Spleen (tissue), 11 donors: ENCODE measurements around the gene SOX5. TPM values are rescaled to one million over a fixed set of nuclear protein-coding genes. Genes with fewer than 3 reads are reported as not detected.

Experiments
- DNase-seq: peaks from one replicate; pipeline ENCODE4 v3.0.0-alpha.2; 2020
- H3K27ac ChIP-seq, 8 donors: fragments of 200-600 bp; sonication (generic) in 7 of 8; 1 replicate in 4 of 8; 2 replicates in 4 of 8; pipeline versions ENCODE4 v1.5.0 to v1.8.0; 2016 to 2021; ENCODE audit warnings: inconsistent platforms in 4 of 8, mild to moderate bottlenecking in 4 of 8, moderate library complexity in 1 of 8
- H3K27me3 ChIP-seq, 7 donors: fragments of 200-600 bp; sonication (generic) in 6 of 7; replicated peaks in 1 of 7; 1 replicate in 4 of 7; 2 replicates in 3 of 7; pipeline versions ENCODE4 v1.5.0 to v1.8.0; 2016 to 2021; ENCODE audit warnings: inconsistent platforms in 3 of 7, mild to moderate bottlenecking in 1 of 7
- H3K36me3 ChIP-seq, 6 donors: fragments of 200-600 bp; sonication (generic) in 5 of 6; 1 replicate in 4 of 6; 2 replicates in 2 of 6; pipeline versions ENCODE4 v1.5.0 to v1.8.0; 2016 to 2021; ENCODE audit warnings: inconsistent platforms in 2 of 6
- H3K4me1 ChIP-seq, 6 donors: fragments of 200-600 bp; sonication (generic) in 5 of 6; 1 replicate in 3 of 6; 2 replicates in 3 of 6; pipeline versions ENCODE4 v1.5.0 to v1.8.0; 2016 to 2021; ENCODE audit warnings: inconsistent platforms in 3 of 6
- H3K4me3 ChIP-seq, 8 donors: fragments of 200-600 bp; sonication (generic) in 7 of 8; 1 replicate in 4 of 8; 2 replicates in 4 of 8; pipeline versions ENCODE4 v1.5.0 to v1.8.0; 2016 to 2021; ENCODE audit warnings: inconsistent platforms in 4 of 8, mild to moderate bottlenecking in 4 of 8, moderate library complexity in 2 of 8
- H3K9me3 ChIP-seq, 8 donors: fragments of 200-600 bp; sonication (generic) in 7 of 8; 1 replicate in 4 of 8; 2 replicates in 4 of 8; pipeline versions ENCODE4 v1.5.0 to v1.8.0; 2016 to 2021; ENCODE audit warnings: inconsistent platforms in 4 of 8
- POLR2A ChIP-seq, 3 donors: fragments of 450-650 bp; IDR thresholded peaks; one replicate each; pipeline ENCODE4 v1.5.1; 2017; ENCODE audit warnings: antibody characterized with exemption in 3 of 3, mild to moderate bottlenecking in 1 of 3
- POLR2AphosphoS5 ChIP-seq, 3 donors: sonication (generic); formaldehyde crosslinking; IDR thresholded peaks; one replicate each; pipeline ENCODE4 v1.5.1; 2017; ENCODE audit warnings: antibody characterized with exemption in 3 of 3
- WGBS, 5 donors: extraction: QIAGEN DNeasy Blood & Tissue Kit in 3 of 5; methylation state at CpG; one replicate each; pipeline versions ENCODE4 v1.1.5 to v1.1.7; 2013 to 2018; 5-methylcytosine and 5-hydroxymethylcytosine counted together
- intact Hi-C: fragments of 100-400 bp; cut with DNase I; formaldehyde crosslinking; loops from one replicate; pipeline ENCODE4 v1.15.0; 2023; ENCODE audit warnings: low total_unique reads
- polyA plus RNA-seq, 3 donors: library from polyadenylated mRNA; stranded (reverse); fragments of 200-250 nt; gene quantifications; one replicate each; pipeline ENCODE4 v1.2.1, GENCODE V29; 2013
- total RNA-seq, 7 donors: library from RNA; depleted of rRNA in 3 of 7; stranded (reverse); fragments of >200 nt in 3 of 7; fragmentation: NEBNext Ultra II Directional in 4 of 7; extraction: Animal tissue kit (Norgen Biotek cat#: 25700) in 4 of 7; gene quantifications; one replicate each; pipeline versions ENCODE4 v1.1.0 to v1.2.1, GENCODE V29; 2016 to 2021
- TF ChIP-seq, protein P1 (sequence below), 11 experiments: fragments of 200-600 bp in 7 of 11; fragments of 450-650 bp in 4 of 11; sonication (generic) in 4 of 11; IDR thresholded peaks in 8 of 11; conservative IDR thresholded peaks in 3 of 11; 1 replicate in 7 of 11; 2 replicates in 4 of 11; pipeline versions ENCODE4 v1.4.0 to v1.8.0; 2016 to 2021; ENCODE audit warnings: antibody characterized with exemption in 11 of 11, inconsistent platforms in 4 of 11, mild to moderate bottlenecking in 1 of 11
- donor health status: healthy with polysubstance abuse.
- donor health status: DM: no; HTN: no; CAD: no; lungs with moderate emphysema.
- donor health status: DM: no; HTN: no; CAD: no.
- donor health status: Bipolar disorder and iron deficiency.
- donor health status: healthy.
- donor health status: DM: no; HTN: no; CAD: no.
- donor health status: DM: yes; HTN: yes; CAD: no.

The SOX5 gene
- total and polyA plus RNA-seq, 10 donors: 0.20 to 21.3 (median 8.7) TPM

DNA sequence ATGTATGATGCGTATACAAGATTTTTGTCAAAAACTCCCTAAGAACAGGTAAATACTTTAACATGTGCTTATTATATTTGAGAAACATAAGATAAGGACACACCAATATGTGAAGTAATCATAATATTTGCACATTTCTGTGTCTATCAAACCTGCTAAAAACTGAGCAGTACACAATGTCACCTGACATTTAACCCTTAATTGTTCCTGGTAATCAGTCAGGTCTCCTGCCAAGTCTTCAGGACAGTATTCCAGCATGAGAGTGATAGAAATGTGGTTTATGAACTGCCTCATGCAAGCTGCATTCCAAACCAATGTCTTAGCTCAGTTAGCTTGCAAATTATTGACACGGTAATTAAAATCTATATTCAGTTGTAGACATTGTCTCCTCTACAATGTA lies 4.2 kb downstream of the SOX5 start:
- Histone ChIP-seq H3K4me1 (peaks cover 0 to 14% (median 0%) of the 10 kb centered on the region in 6 donors), H3K4me3 (no peak overlapping the region), H3K27ac (no peak overlapping the region), H3K9me3 (no peaks in the 10 kb centered on the region), H3K27me3 (peaks cover 0 to 22% (median 0%) of the 10 kb centered on the region in 7 donors), H3K36me3 (no peaks in the 10 kb centered on the region)
- intact Hi-C loops: no loop called here
- 93 to 99% (median 96%) methylated on average over 2 of the region's 2 CpGs for WGBS, 5 donors
- DNase-seq: no peak
- no peak for TF ChIP-seq POLR2AphosphoS5 (IDR thresholded peaks at IDR 0.05)
- TF ChIP-seq, protein P1, sequence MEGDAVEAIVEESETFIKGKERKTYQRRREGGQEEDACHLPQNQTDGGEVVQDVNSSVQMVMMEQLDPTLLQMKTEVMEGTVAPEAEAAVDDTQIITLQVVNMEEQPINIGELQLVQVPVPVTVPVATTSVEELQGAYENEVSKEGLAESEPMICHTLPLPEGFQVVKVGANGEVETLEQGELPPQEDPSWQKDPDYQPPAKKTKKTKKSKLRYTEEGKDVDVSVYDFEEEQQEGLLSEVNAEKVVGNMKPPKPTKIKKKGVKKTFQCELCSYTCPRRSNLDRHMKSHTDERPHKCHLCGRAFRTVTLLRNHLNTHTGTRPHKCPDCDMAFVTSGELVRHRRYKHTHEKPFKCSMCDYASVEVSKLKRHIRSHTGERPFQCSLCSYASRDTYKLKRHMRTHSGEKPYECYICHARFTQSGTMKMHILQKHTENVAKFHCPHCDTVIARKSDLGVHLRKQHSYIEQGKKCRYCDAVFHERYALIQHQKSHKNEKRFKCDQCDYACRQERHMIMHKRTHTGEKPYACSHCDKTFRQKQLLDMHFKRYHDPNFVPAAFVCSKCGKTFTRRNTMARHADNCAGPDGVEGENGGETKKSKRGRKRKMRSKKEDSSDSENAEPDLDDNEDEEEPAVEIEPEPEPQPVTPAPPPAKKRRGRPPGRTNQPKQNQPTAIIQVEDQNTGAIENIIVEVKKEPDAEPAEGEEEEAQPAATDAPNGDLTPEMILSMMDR (IDR thresholded peaks at IDR 0.05 in 8 of 11, conservative IDR thresholded peaks at IDR 0.05 in 3 of 11): no peak
- TF ChIP-seq POLR2A (IDR thresholded peaks at IDR 0.05): no peak

DNA sequence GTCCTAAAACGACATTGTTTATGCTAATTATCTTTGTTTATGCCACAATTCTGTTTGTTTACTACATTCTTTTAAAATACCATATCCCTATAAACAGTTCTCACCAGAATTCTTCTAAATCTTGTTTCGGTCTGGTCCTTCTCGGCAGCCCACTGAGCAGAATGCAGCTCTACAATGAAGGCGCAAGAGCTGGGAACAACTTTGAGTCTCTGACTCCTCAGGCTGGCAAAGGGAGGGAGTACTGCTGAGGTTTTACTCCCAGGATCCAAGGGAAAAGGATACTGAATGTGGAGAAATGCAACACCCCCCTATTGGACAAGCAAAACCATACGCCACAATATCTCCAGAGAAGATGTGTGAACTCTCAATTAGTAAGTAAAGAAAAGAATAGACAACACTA lies 5.4 kb downstream of the SOX5 start:
- no peak overlapping the region for H3K27ac ChIP-seq
- no peak for DNase-seq
- peaks cover 0 to 10% (median 0%) of the 10 kb centered on the region in 7 donors for H3K27me3 ChIP-seq
- H3K4me3 ChIP-seq: no peak overlapping the region
- H3K36me3 ChIP-seq: no peaks in the 10 kb centered on the region
- WGBS, 5 donors: 78 to 84% (median 83%) methylated on average over 5 of the region's 5 CpGs
- intact Hi-C loops: no loop called here
- peaks cover 0 to 6% (median 0%) of the 10 kb centered on the region in 6 donors for H3K4me1 ChIP-seq
- H3K9me3 ChIP-seq: no peaks in the 10 kb centered on the region
- TF ChIP-seq POLR2AphosphoS5 (IDR thresholded peaks at IDR 0.05): no peak

DNA sequence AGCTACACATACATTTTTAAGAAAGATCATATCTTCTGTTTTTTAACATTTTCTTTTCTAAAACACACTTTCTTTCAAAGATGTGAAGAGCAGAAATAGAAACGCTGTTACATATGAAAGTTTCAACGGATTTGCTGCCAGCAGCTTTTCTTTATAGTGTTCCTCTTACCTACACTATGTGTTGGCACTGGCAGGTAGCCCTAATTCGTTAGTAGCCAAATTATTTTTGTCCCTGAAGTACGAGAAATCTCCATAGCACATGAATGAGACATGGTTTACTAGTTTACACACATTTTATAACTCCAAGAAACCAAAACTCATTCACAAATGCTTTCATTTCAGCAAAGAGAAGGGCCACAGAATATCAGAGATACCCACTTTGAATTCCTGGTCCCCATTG lies 6.6 kb downstream of the SOX5 start:
- intact Hi-C loops: no loop called here
- no peaks in the 10 kb centered on the region for H3K9me3 ChIP-seq
- H3K27me3 ChIP-seq: no peaks in the 10 kb centered on the region
- H3K27ac ChIP-seq: no peak overlapping the region
- H3K4me1 ChIP-seq: no peaks in the 10 kb centered on the region
- 74 to 85% (median 82%) methylated on average over 4 of the region's 4 CpGs for WGBS, 5 donors
- TF ChIP-seq POLR2A (IDR thresholded peaks at IDR 0.05) (no peak), POLR2AphosphoS5 (IDR thresholded peaks at IDR 0.05) (no peak)
- TF ChIP-seq, protein P1 (IDR thresholded peaks at IDR 0.05 in 8 of 11, conservative IDR thresholded peaks at IDR 0.05 in 3 of 11): no peak
- no peaks in the 10 kb centered on the region for H3K36me3 ChIP-seq
- no peak for DNase-seq
- no peak overlapping the region for H3K4me3 ChIP-seq

DNA sequence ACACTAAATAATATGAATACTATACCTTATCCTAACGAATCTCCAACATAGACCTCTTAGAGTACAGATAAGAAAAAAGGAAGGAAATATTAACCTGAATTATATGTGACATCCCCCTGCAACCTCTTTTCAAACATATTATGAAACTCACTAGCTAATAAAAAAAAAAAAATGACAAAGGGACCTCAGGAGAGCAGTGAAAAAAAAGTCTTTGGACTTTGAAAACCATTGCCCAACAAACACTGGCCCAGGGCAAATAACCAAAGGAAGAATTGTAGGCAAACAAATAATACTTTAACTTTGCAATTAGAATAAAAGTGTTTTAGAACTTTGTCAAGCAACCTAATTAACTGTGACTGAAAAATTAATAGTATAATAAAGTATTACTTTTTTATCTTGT lies 7.7 kb downstream of the SOX5 start:
- Histone ChIP-seq H3K27ac (no peak overlapping the region), H3K4me1 (no peaks in the 10 kb centered on the region), H3K4me3 (no peak overlapping the region), H3K36me3 (no peaks in the 10 kb centered on the region), H3K27me3 (no peaks in the 10 kb centered on the region), H3K9me3 (no peaks in the 10 kb centered on the region)
- 47 to 58% (median 52%) methylated on average over 1 of the region's 1 CpG for WGBS, 5 donors
- no peak for DNase-seq
- TF ChIP-seq POLR2AphosphoS5 (IDR thresholded peaks at IDR 0.05) (no peak), POLR2A (IDR thresholded peaks at IDR 0.05) (no peak)
- TF ChIP-seq, protein P1 (IDR thresholded peaks at IDR 0.05 in 8 of 11, conservative IDR thresholded peaks at IDR 0.05 in 3 of 11): no peak
- intact Hi-C loops: no loop called here

DNA sequence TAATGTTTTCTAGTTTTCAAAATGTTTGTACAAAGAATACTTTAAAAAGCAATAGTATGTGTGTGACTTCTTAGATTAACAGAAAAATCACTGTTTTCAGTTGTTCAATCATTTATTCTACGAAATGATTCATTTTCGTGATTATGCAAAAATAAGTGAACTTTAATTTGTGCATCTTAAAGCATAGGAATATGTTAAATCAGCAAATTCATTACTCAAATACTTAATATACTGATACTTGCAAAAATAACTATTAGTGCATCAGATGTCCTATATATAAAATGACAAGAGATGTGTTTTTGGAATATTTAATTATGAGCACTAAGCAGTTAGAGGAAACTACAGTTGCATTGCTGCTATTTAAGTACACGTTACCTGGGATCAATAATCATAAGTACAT lies 11.0 kb downstream of the SOX5 start:
- Histone ChIP-seq H3K27me3 (no peaks in the 10 kb centered on the region), H3K4me1 (no peaks in the 10 kb centered on the region), H3K4me3 (no peak overlapping the region), H3K9me3 (no peaks in the 10 kb centered on the region), H3K27ac (no peak overlapping the region), H3K36me3 (no peaks in the 10 kb centered on the region)
- intact Hi-C loops: no loop called here
- WGBS, 5 donors: 88 to 96% (median 94%) methylated on average over 3 of the region's 3 CpGs
- no peak for TF ChIP-seq POLR2A (IDR thresholded peaks at IDR 0.05)
- no peak for TF ChIP-seq POLR2AphosphoS5 (IDR thresholded peaks at IDR 0.05)
- TF ChIP-seq, protein P1 (IDR thresholded peaks at IDR 0.05 in 8 of 11, conservative IDR thresholded peaks at IDR 0.05 in 3 of 11): no peak
- DNase-seq: no peak
